Parietal lobe (tissue), 2 donors: Measurements from ENCODE around the gene PROCR. TPM values are rescaled to one million over a fixed set of nuclear protein-coding genes. Genes with fewer than 3 reads are reported as not detected.

ENCODE experiments used
- small RNA-seq: library from RNA; depleted of rRNA; stranded (forward); fragments of <200 nt; gene quantifications from one replicate; pipeline ENCODE3, GENCODE V24; 2014; ENCODE audit warnings: low replicate concordance
- total RNA-seq: library from RNA; depleted of rRNA; stranded (reverse); fragments of >200 nt; gene quantifications from one replicate; pipeline ENCODE4 v1.2.3, GENCODE V29; 2014

Gene PROCR
- total RNA-seq, result 4.4 TPM

DNA sequence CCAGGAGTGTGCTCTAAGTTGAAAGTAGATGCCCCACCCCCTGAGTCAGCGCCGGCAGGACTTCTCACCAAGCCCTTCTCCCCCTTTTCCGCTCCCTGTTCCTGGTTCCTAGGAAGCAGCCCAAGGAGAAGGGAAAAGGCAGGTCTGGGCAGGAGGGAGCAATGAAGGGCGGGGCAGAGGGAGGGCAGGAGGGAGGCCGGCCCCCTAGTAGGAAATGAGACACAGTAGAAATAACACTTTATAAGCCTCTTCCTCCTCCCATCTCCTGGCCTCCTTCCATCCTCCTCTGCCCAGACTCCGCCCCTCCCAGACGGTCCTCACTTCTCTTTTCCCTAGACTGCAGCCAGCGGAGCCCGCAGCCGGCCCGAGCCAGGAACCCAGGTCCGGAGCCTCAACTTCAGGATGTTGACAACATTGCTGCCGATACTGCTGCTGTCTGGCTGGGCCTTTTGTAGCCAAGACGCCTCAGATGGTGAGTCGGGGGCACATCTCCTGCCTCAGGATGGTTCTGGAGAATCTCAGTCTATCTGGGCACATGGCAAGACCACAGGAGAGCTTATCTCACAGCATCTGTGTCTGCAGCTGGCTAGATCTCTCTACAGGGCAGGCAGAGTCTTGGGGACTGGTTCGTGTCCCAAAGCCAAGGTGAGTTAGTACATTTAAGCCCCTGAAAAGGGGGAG is at the start of gene PROCR:
Gene PROCR, plus strand, starts transcription at position 320 of the 681 bp plus-strand sequence. Its CDS starts 83 bp downstream, at position 403.

DNA sequence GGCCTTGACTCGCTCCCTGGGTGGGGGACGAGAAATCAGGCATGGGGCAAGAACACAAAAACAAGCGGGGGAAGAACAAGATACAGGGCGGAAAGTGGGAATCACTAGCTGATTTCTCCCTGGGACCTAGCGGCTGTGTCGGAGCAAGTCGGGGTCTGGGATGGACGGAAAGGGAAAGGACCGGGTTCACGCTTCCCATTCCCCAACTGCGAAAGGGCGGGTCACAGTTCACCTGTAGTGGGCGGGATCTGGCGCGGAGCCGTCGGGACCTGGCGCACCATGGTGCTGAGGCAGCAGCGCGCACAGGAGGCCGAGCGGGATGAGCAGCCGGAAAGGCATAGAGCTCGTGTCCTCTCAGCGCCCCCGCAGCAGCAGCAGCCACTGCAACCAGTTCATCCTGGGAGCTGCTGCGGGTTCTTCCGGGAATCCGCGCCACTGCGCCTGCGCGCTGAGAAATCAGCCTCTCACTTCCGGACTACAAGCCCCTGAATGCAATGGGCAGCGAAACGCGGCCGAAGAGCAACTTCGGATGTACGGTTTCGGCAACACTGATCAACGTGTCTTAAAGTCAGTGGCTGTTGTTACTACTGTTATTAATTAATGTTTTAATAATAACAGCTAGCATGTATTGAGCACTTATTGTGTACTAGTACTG is 24.8 kb upstream of the PROCR start, which contains the start of gene EDEM2:
Gene EDEM2, minus strand, starts transcription at position 417 of the 655 bp plus-strand sequence. Its CDS starts 78 bp downstream, at position 339.

DNA sequence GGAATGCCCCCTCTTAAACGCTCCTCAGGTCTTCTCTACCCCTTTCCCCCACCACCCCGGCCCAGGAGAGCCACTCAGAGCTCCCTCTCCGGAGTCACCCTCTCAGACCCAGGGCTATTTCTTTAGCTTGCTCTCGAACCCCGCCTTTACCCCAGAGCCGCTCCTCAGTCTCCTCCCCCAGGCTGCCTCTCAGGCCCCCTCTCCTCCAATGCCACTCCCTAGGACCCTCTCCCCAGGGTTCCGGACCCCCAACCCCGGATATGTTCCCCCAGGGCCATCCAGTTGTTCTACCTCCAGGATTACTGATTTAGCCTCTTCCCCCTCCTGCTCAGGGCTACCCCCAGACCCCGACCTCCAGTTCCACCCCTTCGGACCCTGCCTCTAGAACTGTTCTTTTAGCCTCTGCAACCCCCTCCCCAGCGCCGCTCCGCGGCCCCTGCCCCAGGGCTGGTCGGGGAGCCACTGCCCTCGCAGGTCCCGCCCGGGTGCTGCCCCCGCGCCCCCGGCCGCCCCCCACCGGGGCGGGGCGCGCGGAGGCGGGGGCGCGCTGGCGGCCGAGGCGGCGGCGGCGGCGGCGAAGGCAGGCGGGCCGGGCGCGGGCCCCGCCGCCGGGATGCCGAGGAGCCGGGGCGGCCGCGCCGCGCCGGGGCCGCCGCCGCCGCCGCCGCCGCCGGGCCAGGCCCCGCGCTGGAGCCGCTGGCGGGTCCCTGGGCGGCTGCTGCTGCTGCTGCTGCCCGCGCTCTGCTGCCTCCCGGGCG is 54.4 kb downstream of the PROCR start, which contains the start of gene MMP24:
Gene MMP24, plus strand, starts transcription at position 565 of the 758 bp plus-strand sequence. Its CDS starts 49 bp downstream, at position 614.

Small RNAs within 50 kb of the gene (small RNA-seq; reads per million reads assigned to genes)
- gene MT1P3 (not detected), gene RNA5SP483 (not detected)

Other genes with a start within 250 kb of the PROCR start
- 41.9 TPM for gene GSS, start 216.3 kb upstream of the PROCR start, total RNA-seq
- 0.31 TPM for gene MYH7B, start 216.2 kb upstream of the PROCR start, total RNA-seq
- gene TRPC4AP, start 79.3 kb upstream of the PROCR start, total RNA-seq, result 70.1 TPM
- 8.1 TPM for gene EDEM2, start 24.7 kb upstream of the PROCR start, total RNA-seq
- 82.6 TPM for gene MMP24, start 54.6 kb downstream of the PROCR start, total RNA-seq
- 8.5 TPM for gene MMP24OS, start 106.0 kb downstream of the PROCR start, total RNA-seq
- gene EIF6, start 112.7 kb downstream of the PROCR start, total RNA-seq, result 67.6 TPM
- gene FAM83C, start 120.4 kb downstream of the PROCR start, total RNA-seq, result not detected
- gene UQCC1, start 239.9 kb downstream of the PROCR start, total RNA-seq, result 36.3 TPM